K562 (cell line): ENCODE measurements around the gene MTSS2. TPM values are rescaled to one million over a fixed set of nuclear protein-coding genes. Genes with fewer than 3 reads are reported as not detected.

ENCODE experiments used
- ATAC-seq: fragments of 200-7000 bp; cut with Tn5 transposase; 3 replicates; pipeline ENCODE4 v1.9.1; 2020; ENCODE audit warnings: moderate library complexity
- BruUV-seq: library from RNA; stranded (reverse); fragments of 400-500 nt; replicated peaks from 2 replicates; lab custom pipeline; 2021; lab: Mats Ljungman, UMichigan
- CTCF ChIA-PET: fragments of 300-600 bp; formaldehyde crosslinking; extraction: SDS; loops from one replicate; lab custom pipeline; 2021; ENCODE audit warnings: low intra/inter-chr PET ratio; lab: Yijun Ruan, JAX
- POLR2A ChIA-PET: fragments of 300-600, 350-650 bp; sonication (Branson Sonifier 250); formaldehyde crosslinking; extraction: SDS; loops from one replicate; lab custom pipeline; 2021; ENCODE audit warnings: antibody characterized with exemption, inconsistent platforms; lab: Yijun Ruan, JAX
- DNase-seq, 4 experiments: peaks; one replicate each; pipeline versions ENCODE4 v3.0.0 to v3.0.0-alpha.2; 2011 to 2018; ENCODE audit warnings: low spot score in 3 of 4, mixed read lengths in 3 of 4; ENCODE audit errors: extremely low read depth in 1 of 4
- FAIRE-seq: peaks from 2 replicates; lab custom pipeline; 2011; peaks lifted over from hg19 to GRCh38; lab: Jason Lieb, UNC
- H2AFZ ChIP-seq: 2 replicates; pipeline ENCODE4 v1.6.0; 2011; ENCODE audit warnings: low read depth, low read length, control low read depth, inconsistent platforms
- H3K27ac ChIP-seq: fragments of 200-600 bp; 3 replicates; pipeline ENCODE4 v1.8.0; 2011; ENCODE audit warnings: low read depth, mild to moderate bottlenecking, control low read depth, inconsistent platforms, low read length, moderate library complexity, mixed read lengths; ENCODE audit errors: extremely low read depth
- H3K27me3 ChIP-seq, 2 experiments: fragments of 300-600 bp in 1 of 2; 2 replicates in 1 of 2; 3 replicates in 1 of 2; pipeline versions ENCODE4 v1.6.0 to v1.8.0; 2011; ENCODE audit warnings: inconsistent platforms in 2 of 2, low read length in 2 of 2, mild to moderate bottlenecking in 1 of 2, mixed read lengths in 1 of 2, moderate library complexity in 1 of 2; ENCODE audit not compliant: control insufficient read depth in 2 of 2, insufficient read depth in 2 of 2
- H3K36me3 ChIP-seq: fragments of 300-600 bp; 3 replicates; pipeline ENCODE4 v1.8.0; 2011; ENCODE audit warnings: mild to moderate bottlenecking, low read length, inconsistent platforms; ENCODE audit not compliant: control insufficient read depth, insufficient read depth
- H3K4me1 ChIP-seq, 2 experiments: fragments of 200-600 bp in 1 of 2; replicated peaks in 1 of 2; 2 replicates in 1 of 2; 3 replicates in 1 of 2; pipeline versions ENCODE4 v1.5.1 to v1.8.0; 2011; ENCODE audit warnings: inconsistent platforms in 2 of 2, low read length in 2 of 2, mild to moderate bottlenecking in 1 of 2, mixed read lengths in 1 of 2, moderate library complexity in 1 of 2; ENCODE audit not compliant: control insufficient read depth in 2 of 2, insufficient read depth in 2 of 2
- H3K4me2 ChIP-seq: 2 replicates; pipeline ENCODE4 v1.6.1; 2011; ENCODE audit warnings: low read length, control low read depth, inconsistent platforms, mixed read lengths; ENCODE audit not compliant: insufficient read depth
- H3K4me3 ChIP-seq: fragments of 200-600 bp; sonication (generic), shearing (Covaris generic); 2 replicates; pipeline ENCODE4 v1.5.1; 2016; ENCODE audit warnings: control low read depth, inconsistent platforms
- H3K79me2 ChIP-seq: fragments of 200-600 bp; 3 replicates; pipeline ENCODE4 v1.8.0; 2011; ENCODE audit warnings: low read length, inconsistent platforms; ENCODE audit not compliant: control insufficient read depth, insufficient read depth
- H3K9ac ChIP-seq, 2 experiments: 2 replicates each; pipeline versions ENCODE4 v1.6.0 to v1.6.1; 2011; ENCODE audit warnings: low read depth in 2 of 2, low read length in 2 of 2, control low read depth in 1 of 2, inconsistent platforms in 1 of 2, mild to moderate bottlenecking in 1 of 2, mixed read lengths in 1 of 2; ENCODE audit not compliant: insufficient read depth in 1 of 2
- H3K9me1 ChIP-seq: one replicate; pipeline ENCODE4 v1.6.0; 2011; ENCODE audit warnings: inconsistent platforms, mild to moderate bottlenecking, low read length, moderate library complexity; ENCODE audit not compliant: control insufficient read depth, insufficient read depth
- H3K9me3 ChIP-seq: replicated peaks from 2 replicates; pipeline ENCODE4 v1.5.1; 2011; ENCODE audit warnings: low read depth, low read length, inconsistent platforms; ENCODE audit not compliant: control insufficient read depth, insufficient read depth
- H4K20me1 ChIP-seq: replicated peaks from 2 replicates; pipeline ENCODE4 v1.6.1; 2011; ENCODE audit warnings: low read length, inconsistent platforms, mixed read lengths; ENCODE audit not compliant: control insufficient read depth, insufficient read depth
- CHD4 ChIP-seq: fragments of 200-600 bp; sonication (generic); IDR thresholded peaks from 3 replicates; pipeline ENCODE4 v1.6.1; 2012; ENCODE audit warnings: low read depth, mild to moderate bottlenecking, mixed read lengths, low read length, inconsistent platforms; ENCODE audit not compliant: insufficient read depth, insufficient replicate concordance, poor library complexity, severe bottlenecking
- FOXA3 ChIP-seq, 2 experiments: fragments of 450-650 bp in 1 of 2; sonication (generic) in 1 of 2; formaldehyde crosslinking; IDR thresholded peaks in 1 of 2; conservative IDR thresholded peaks in 1 of 2; 2 replicates each; pipeline versions ENCODE4 v1.4.0 to v1.8.0; 2020 to 2022; ENCODE audit warnings: mild to moderate bottlenecking in 2 of 2, missing genetic modification reagents in 1 of 2
- FOXJ2 ChIP-seq: fragments of 200-800 bp; sonication (Bioruptor generic); IDR thresholded peaks from 2 replicates; pipeline ENCODE4 v1.6.1; 2016; ENCODE audit warnings: missing genetic modification characterization, missing compliant biosample characterization
- NCOA2 ChIP-seq, 2 experiments: fragments of 450-650 bp; IDR thresholded peaks; 2 replicates each; pipeline ENCODE4 v1.6.1; 2018; ENCODE audit warnings: mild to moderate bottlenecking in 2 of 2, moderate library complexity in 1 of 2; ENCODE audit not compliant: partially characterized antibody in 2 of 2
- PRPF4 ChIP-seq: fragments of 200-400 bp; formaldehyde crosslinking; IDR thresholded peaks from one replicate; pipeline ENCODE4 v1.6.1; 2017; ENCODE audit warnings: low read length, low read depth, mild to moderate bottlenecking; ENCODE audit not compliant: insufficient read depth, poor library complexity, severe bottlenecking
- SMAD1 ChIP-seq: fragments of 150-350 bp; IDR thresholded peaks from 2 replicates; pipeline ENCODE4 v1.6.1; 2014; ENCODE audit warnings: low read length, low read depth; ENCODE audit not compliant: partially characterized antibody
- XRCC5 ChIP-seq: fragments of 200-400 bp; formaldehyde crosslinking; IDR thresholded peaks from 2 replicates; pipeline ENCODE4 v1.6.1; 2017; ENCODE audit warnings: low read depth, mild to moderate bottlenecking, low read length
- ZNF263 ChIP-seq: sonication (generic); formaldehyde crosslinking; IDR thresholded peaks from 2 replicates; pipeline ENCODE4 v1.8.0; 2022; ENCODE audit warnings: mild to moderate bottlenecking, missing genetic modification reagents, borderline replicate concordance
- ZNF277 ChIP-seq: fragments of 250-450 bp; sonication (Bioruptor Pico); IDR thresholded peaks from 2 replicates; pipeline ENCODE4 v1.8.0; 2022; ENCODE audit warnings: inconsistent platforms, mild to moderate bottlenecking, moderate library complexity, borderline replicate concordance
- WGBS: fragments of 100-300 bp; shearing (Covaris generic); methylation state at CpG from one replicate; pipeline ENCODE4 v1.1.6; 2016; ENCODE audit warnings: low coverage, mixed read lengths; ENCODE audit not compliant: insufficient coverage; ENCODE audit errors: missing lambda C conversion rate; 5-methylcytosine and 5-hydroxymethylcytosine counted together
- in situ Hi-C: fragments of 300-500 bp; cut with MboI; formaldehyde crosslinking; loops from 4 replicates; pipeline ENCODE4 v1.15.0; 2018; ENCODE audit warnings: inconsistent platforms, mixed read lengths
- intact Hi-C: fragments of 100-400 bp; cut with micrococcal nuclease; formaldehyde crosslinking; loops from 2 replicates; pipeline ENCODE4 v1.14.2; 2022
- polyA plus RNA-seq, 8 experiments: library from polyadenylated mRNA; depleted of rRNA in 4 of 8; stranded (reverse) in 5 of 8; unstranded in 3 of 8; fragments of >200 nt; fragmentation: Nextera tagmentation in 2 of 8; fragmentation: Illumina TruSeq in 1 of 8; extraction: Ambion mirVana in 2 of 8; extraction: Trizol in 1 of 8; gene quantifications; 2 replicates each; pipeline versions ENCODE4 v1.2.1 to v1.2.3, GENCODE V29; 2011 to 2014; ENCODE audit warnings: inconsistent platforms in 1 of 8, missing spikeins in 1 of 8
- total RNA-seq, 7 experiments: library from RNA; depleted of rRNA in 6 of 7; stranded (reverse); fragments of >200 nt in 6 of 7; fragmentation: Illumina TruSeq in 2 of 7; extraction: Trizol in 2 of 7; gene quantifications; 2 replicates each; pipeline versions ENCODE4 v1.2.1 to v1.2.3, GENCODE V29; 2011 to 2021; ENCODE audit warnings: low replicate concordance in 1 of 7
- TF ChIP-seq, protein P1 (sequence below): sonication (generic); formaldehyde crosslinking; IDR thresholded peaks from 2 replicates; pipeline ENCODE4 v1.8.1; 2022; ENCODE audit warnings: missing genetic modification reagents

MTSS2 gene
- total and polyA plus RNA-seq, 9 of the 15 experiments (the other 6 are each of a cell fraction or from before 2014, with no cell fraction given) = 0.11 to 60.3 (median 16.9) TPM

DNA sequence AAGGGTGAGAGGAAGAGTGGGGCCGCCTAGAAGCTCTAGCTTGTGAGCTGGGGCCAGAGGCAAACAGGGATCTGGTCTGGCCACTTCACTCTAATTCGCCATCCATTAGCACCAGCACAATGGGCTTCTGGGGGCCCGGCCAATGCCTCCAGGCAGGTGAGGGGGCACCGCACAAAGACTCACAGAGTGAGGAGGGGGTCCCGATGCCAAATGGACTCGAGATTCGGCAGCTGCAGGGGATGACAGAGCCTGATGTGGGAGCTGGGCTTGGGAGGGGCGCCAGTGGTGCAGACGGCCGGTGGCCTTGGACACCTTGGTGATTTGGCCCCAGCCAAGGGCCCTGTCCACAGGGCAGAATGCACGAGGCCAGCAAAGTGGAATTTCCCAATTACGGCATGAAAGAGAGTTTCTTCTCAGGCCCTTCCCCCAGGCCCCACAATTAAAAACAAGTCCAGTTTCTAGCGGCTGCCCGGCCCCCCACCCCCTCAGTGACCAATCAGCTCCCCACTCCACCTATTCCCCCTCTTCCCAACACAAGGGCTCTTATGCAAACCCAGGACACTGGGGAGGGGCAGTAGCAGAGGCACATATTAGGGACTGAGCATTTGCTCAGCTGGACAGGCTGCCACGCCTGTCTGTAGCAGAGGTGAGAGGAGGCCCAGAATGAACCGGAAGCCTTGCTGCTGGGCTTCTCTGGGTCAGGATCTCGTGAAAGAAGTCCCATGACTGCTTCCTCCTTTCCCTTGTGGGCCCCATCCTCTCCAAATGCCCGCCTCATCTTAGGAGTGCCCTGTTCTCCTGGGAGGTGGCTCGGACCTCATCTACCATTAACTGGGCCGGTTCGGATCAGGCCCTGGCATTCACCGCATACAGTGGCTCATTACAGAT lies 39.4 kb upstream of the MTSS2 start:
- H3K9me1 ChIP-seq = peaks cover 5% of the 10 kb centered on the region
- in situ Hi-C loops = no loop called here
- FAIRE-seq (no peak), ATAC-seq (no peak), DNase-seq (no peak)
- H3K9ac ChIP-seq = peak overlapping the region in 1 of 2 experiments; percentile 86; a peak in 2 of 4 replicates
- H3K4me3 ChIP-seq = no peak overlapping the region
- ChIA-PET CTCF (no interaction called here), POLR2A (interaction anchor here (0.6 to 0.8 kb wide), 5 partner anchors 13 to 845 kb away, joined by 3 to 4 read pairs (median 3); no protein-coding TSS in a partner anchor)
- H3K4me1 ChIP-seq = peaks cover 8 to 25% of the 10 kb centered on the region in 2 experiments; a peak in 4 of 5 replicates
- no peak overlapping the region for H2AFZ ChIP-seq
- no peaks in the 10 kb centered on the region for H3K9me3 ChIP-seq
- H3K4me2 ChIP-seq = no peak overlapping the region
- no peaks in the 10 kb centered on the region for H3K79me2 ChIP-seq
- no peaks in the 10 kb centered on the region for H3K27me3 ChIP-seq
- intact Hi-C loops = no loop called here
- peaks cover 31% of the 10 kb centered on the region; the same call in 2 of the 3 replicates for H3K36me3 ChIP-seq
- peak overlapping the region; percentile 33; the same call in 2 of the 3 replicates for H3K27ac ChIP-seq
- no TSS peak for BruUV-seq
- no peaks in the 10 kb centered on the region for H4K20me1 ChIP-seq
- 86% methylated on average over 16 of the region's 22 CpGs for WGBS
- TF ChIP-seq NCOA2 (IDR thresholded peaks at IDR 0.05; ENCODE audit: partially characterized antibody in 2 of 2) (no peak), SMAD1 (no peak), CHD4 (no peak), FOXA3 (CRISPR knock-in tag; conservative IDR thresholded peaks at IDR 0.05 in 1 of 2, IDR thresholded peaks at IDR 0.05 in 1 of 2) (no peak), XRCC5 (no peak), PRPF4 (no peak), ZNF277 (CRISPR knock-in tag) (no peak), FOXJ2 (tag) (no peak), ZNF263 (CRISPR knock-in tag) (no peak)
- TF ChIP-seq, protein P1, sequence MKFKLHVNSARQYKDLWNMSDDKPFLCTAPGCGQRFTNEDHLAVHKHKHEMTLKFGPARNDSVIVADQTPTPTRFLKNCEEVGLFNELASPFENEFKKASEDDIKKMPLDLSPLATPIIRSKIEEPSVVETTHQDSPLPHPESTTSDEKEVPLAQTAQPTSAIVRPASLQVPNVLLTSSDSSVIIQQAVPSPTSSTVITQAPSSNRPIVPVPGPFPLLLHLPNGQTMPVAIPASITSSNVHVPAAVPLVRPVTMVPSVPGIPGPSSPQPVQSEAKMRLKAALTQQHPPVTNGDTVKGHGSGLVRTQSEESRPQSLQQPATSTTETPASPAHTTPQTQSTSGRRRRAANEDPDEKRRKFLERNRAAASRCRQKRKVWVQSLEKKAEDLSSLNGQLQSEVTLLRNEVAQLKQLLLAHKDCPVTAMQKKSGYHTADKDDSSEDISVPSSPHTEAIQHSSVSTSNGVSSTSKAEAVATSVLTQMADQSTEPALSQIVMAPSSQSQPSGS (CRISPR knock-in tag) = no peak
